H1 (cell line): ENCODE measurements around the gene DRAXIN. TPM values are rescaled to one million over a fixed set of nuclear protein-coding genes. Genes with fewer than 3 reads are reported as not detected.
A peak's percentile ranks its signal among the peaks of the same experiment; 100 is the strongest.

Experiments used
- CTCF ChIA-PET: fragments of 300-600 bp; sonication (Branson Sonifier 250); formaldehyde crosslinking; loops from one replicate; lab custom pipeline; 2021; ENCODE audit not compliant: partially characterized antibody; lab: Charles Lee
- POLR2A ChIA-PET: fragments of 300-600 bp; sonication (Branson Sonifier 250); formaldehyde crosslinking; loops from one replicate; lab custom pipeline; 2021; ENCODE audit warnings: inconsistent platforms; ENCODE audit not compliant: partially characterized antibody; lab: Charles Lee
- DNase-seq, 2 experiments: peaks; one replicate each; pipeline versions ENCODE4 v3.0.0 to v3.0.0-alpha.2; 2010 to 2022; ENCODE audit warnings: low spot score in 2 of 2, low read depth in 1 of 2, mixed read lengths in 1 of 2
- FAIRE-seq: peaks from 2 replicates; lab custom pipeline; 2011; peaks lifted over from hg19 to GRCh38; lab: Jason Lieb, UNC
- H2AFZ ChIP-seq: 2 replicates; pipeline ENCODE4 v1.8.1; 2012; ENCODE audit warnings: low read length, inconsistent platforms
- H2AK5ac ChIP-seq: 2 replicates; pipeline ENCODE4 v1.6.1; 2013; ENCODE audit warnings: low read depth, low read length
- H2BK120ac ChIP-seq: replicated peaks from 2 replicates; pipeline ENCODE3; 2013; ENCODE audit warnings: low read depth, low read length, inconsistent platforms
- H2BK12ac ChIP-seq: 2 replicates; pipeline ENCODE4 v1.6.1; 2013; ENCODE audit warnings: low read depth, low read length
- H2BK15ac ChIP-seq: 2 replicates; pipeline ENCODE4 v1.6.1; 2013; ENCODE audit warnings: low read length
- H2BK20ac ChIP-seq: 2 replicates; pipeline ENCODE4 v1.6.1; 2013; ENCODE audit warnings: low read length
- H2BK5ac ChIP-seq: 2 replicates; pipeline ENCODE4 v1.6.1; 2013; ENCODE audit warnings: low read depth, low read length
- H3K14ac ChIP-seq: 2 replicates; pipeline ENCODE4 v1.6.1; 2013; ENCODE audit warnings: inconsistent platforms; ENCODE audit not compliant: insufficient read length
- H3K18ac ChIP-seq: 2 replicates; pipeline ENCODE4 v1.6.1; 2013; ENCODE audit warnings: low read length; ENCODE audit errors: extremely low read depth
- H3K23ac ChIP-seq: 2 replicates; pipeline ENCODE4 v1.6.1; 2013; ENCODE audit warnings: inconsistent platforms; ENCODE audit not compliant: insufficient read length
- H3K23me2 ChIP-seq: 2 replicates; pipeline ENCODE4 v1.6.1; 2013; ENCODE audit warnings: low read depth, low read length
- H3K27ac ChIP-seq: 2 replicates; pipeline ENCODE4 v1.6.1; 2011; ENCODE audit warnings: low read depth, low read length, inconsistent platforms
- H3K27me3 ChIP-seq, 4 experiments: replicated peaks in 1 of 4; 1 replicate in 1 of 4; 2 replicates in 3 of 4; pipeline versions ENCODE4 v1.6.1 to v1.8.1; 2011 to 2013; ENCODE audit warnings: low read length in 3 of 4, mild to moderate bottlenecking in 3 of 4, inconsistent platforms in 2 of 4, mixed read lengths in 2 of 4, moderate library complexity in 1 of 4; ENCODE audit not compliant: control insufficient read depth in 3 of 4, insufficient read depth in 3 of 4; ENCODE audit errors: extremely low read depth in 1 of 4
- H3K36me3 ChIP-seq, 4 experiments: 2 replicates each; pipeline versions ENCODE4 v1.6.1 to v1.8.1; 2011 to 2013; ENCODE audit warnings: mild to moderate bottlenecking in 4 of 4, low read length in 3 of 4, moderate library complexity in 2 of 4, control low read depth in 1 of 4, inconsistent platforms in 1 of 4; ENCODE audit not compliant: insufficient read depth in 4 of 4, control insufficient read depth in 2 of 4
- H3K4ac ChIP-seq: replicated peaks from 2 replicates; pipeline ENCODE3; 2013; ENCODE audit warnings: low read length, low read depth, mixed read lengths, inconsistent platforms; ENCODE audit not compliant: insufficient read length
- H3K4me1 ChIP-seq, 4 experiments: replicated peaks in 1 of 4; 1 replicate in 1 of 4; 2 replicates in 3 of 4; pipeline versions ENCODE4 v1.6.1 to v1.8.1; 2011 to 2013; ENCODE audit warnings: low read length in 3 of 4, inconsistent platforms in 2 of 4, mixed read lengths in 1 of 4; ENCODE audit not compliant: insufficient read depth in 4 of 4, control insufficient read depth in 3 of 4
- H3K4me2 ChIP-seq, 2 experiments: 2 replicates each; pipeline versions ENCODE4 v1.6.1 to v1.8.1; 2011 to 2013; ENCODE audit warnings: low read depth in 2 of 2, low read length in 2 of 2, control low read depth in 1 of 2, inconsistent platforms in 1 of 2, mild to moderate bottlenecking in 1 of 2; ENCODE audit not compliant: insufficient read depth in 1 of 2
- H3K4me3 ChIP-seq, 4 experiments: fragments of 200-600, 300-600 bp in 1 of 4; sonication (generic), shearing (Covaris generic), sonication (Bioruptor Twin) in 1 of 4; 2 replicates each; pipeline versions ENCODE4 v1.5.1 to v1.8.1; 2011 to 2016; ENCODE audit warnings: low read length in 4 of 4, low read depth in 3 of 4, control low read depth in 2 of 4, inconsistent platforms in 2 of 4, mild to moderate bottlenecking in 2 of 4, mixed read lengths in 1 of 4, moderate library complexity in 1 of 4; ENCODE audit not compliant: insufficient read depth in 2 of 4; ENCODE audit errors: extremely low read depth in 1 of 4
- H3K56ac ChIP-seq: replicated peaks from 2 replicates; pipeline ENCODE3; 2013; ENCODE audit warnings: low read depth, mild to moderate bottlenecking, mixed read lengths, low read length, inconsistent platforms; ENCODE audit not compliant: insufficient read length
- H3K79me1 ChIP-seq: 2 replicates; pipeline ENCODE4 v1.6.1; 2013; ENCODE audit warnings: low read depth, low read length, control low read depth
- H3K79me2 ChIP-seq, 2 experiments: 2 replicates each; pipeline versions ENCODE4 v1.6.1 to v1.8.1; 2012 to 2013; ENCODE audit warnings: low read length in 2 of 2, mild to moderate bottlenecking in 2 of 2, inconsistent platforms in 1 of 2; ENCODE audit not compliant: insufficient read depth in 2 of 2, control insufficient read depth in 1 of 2
- H3K9ac ChIP-seq, 4 experiments: replicated peaks in 1 of 4; 1 replicate in 1 of 4; 2 replicates in 3 of 4; pipeline versions ENCODE4 v1.6.1 to v1.8.1; 2011 to 2013; ENCODE audit warnings: low read depth in 3 of 4, low read length in 3 of 4, control low read depth in 2 of 4, mild to moderate bottlenecking in 2 of 4, moderate library complexity in 2 of 4, inconsistent platforms in 1 of 4; ENCODE audit errors: extremely low read depth in 1 of 4
- H3K9me3 ChIP-seq, 2 experiments: 2 replicates each; pipeline versions ENCODE4 v1.6.1 to v1.8.1; 2012 to 2013; ENCODE audit warnings: mild to moderate bottlenecking in 2 of 2, moderate library complexity in 2 of 2, control low read depth in 1 of 2, inconsistent platforms in 1 of 2, low read depth in 1 of 2, low read length in 1 of 2, mixed read lengths in 1 of 2; ENCODE audit not compliant: insufficient read depth in 2 of 2
- H4K20me1 ChIP-seq, 2 experiments: replicated peaks in 1 of 2; 2 replicates each; pipeline versions ENCODE3 to v1.8.1; 2011 to 2013; ENCODE audit warnings: inconsistent platforms in 2 of 2, low read length in 2 of 2, mild to moderate bottlenecking in 1 of 2; ENCODE audit not compliant: insufficient read depth in 2 of 2, control insufficient read depth in 1 of 2
- H4K5ac ChIP-seq: 2 replicates; pipeline ENCODE4 v1.6.1; 2013; ENCODE audit warnings: low read length, low read depth, mixed read lengths, inconsistent platforms; ENCODE audit not compliant: insufficient read length
- H4K8ac ChIP-seq: 2 replicates; pipeline ENCODE4 v1.8.0; 2013; ENCODE audit warnings: mild to moderate bottlenecking, moderate library complexity, low read length, inconsistent platforms; ENCODE audit not compliant: insufficient read depth; ENCODE audit errors: extremely low read depth
- H4K91ac ChIP-seq: replicated peaks from 2 replicates; pipeline ENCODE3; 2013; ENCODE audit warnings: low read length, mixed read lengths, inconsistent platforms; ENCODE audit not compliant: insufficient read length
- BCL11A ChIP-seq, 2 experiments: IDR thresholded peaks; one replicate each; pipeline ENCODE4 v1.6.1; 2011; ENCODE audit warnings: low read depth in 2 of 2, low read length in 2 of 2, mild to moderate bottlenecking in 2 of 2
- EP300 ChIP-seq, 2 experiments: IDR thresholded peaks; 1 replicate in 1 of 2; 2 replicates in 1 of 2; pipeline ENCODE4 v1.6.1; 2011 to 2012; ENCODE audit warnings: low read depth in 2 of 2, low read length in 2 of 2, mild to moderate bottlenecking in 2 of 2, borderline replicate concordance in 1 of 2, inconsistent platforms in 1 of 2, moderate library complexity in 1 of 2
- HDAC2 ChIP-seq, 2 experiments: fragments of 300-600 bp in 1 of 2; sonication (generic) in 1 of 2; IDR thresholded peaks; 2 replicates each; pipeline ENCODE4 v1.6.1; 2011 to 2012; ENCODE audit warnings: low read depth in 2 of 2, low read length in 2 of 2, mild to moderate bottlenecking in 2 of 2, moderate library complexity in 2 of 2, borderline replicate concordance in 1 of 2, inconsistent platforms in 1 of 2
- JUND ChIP-seq: IDR thresholded peaks from 2 replicates; pipeline ENCODE4 v1.6.1; 2011; ENCODE audit warnings: mild to moderate bottlenecking, improper control_type of control experiment, low read length
- KDM1A ChIP-seq: fragments of 200-600, 300-600 bp; sonication (generic); IDR thresholded peaks from 2 replicates; pipeline ENCODE4 v1.7.1; 2016; ENCODE audit warnings: mild to moderate bottlenecking, low read length, borderline replicate concordance
- MAX ChIP-seq: IDR thresholded peaks from 2 replicates; pipeline ENCODE4 v1.6.1; 2012; ENCODE audit warnings: inconsistent platforms
- RNF2 ChIP-seq: fragments of 200-900, 300-1000 bp; sonication (generic); IDR thresholded peaks from 2 replicates; pipeline ENCODE4 v1.7.1; 2016; ENCODE audit warnings: borderline replicate concordance, low read depth, mild to moderate bottlenecking, antibody characterized with exemption, low read length; ENCODE audit not compliant: poor library complexity, severe bottlenecking; ENCODE audit errors: missing control alignments
- SAP30 ChIP-seq: fragments of 300-600 bp; sonication (generic); IDR thresholded peaks from 2 replicates; pipeline ENCODE4 v1.7.1; 2012; ENCODE audit warnings: low read length, moderate library complexity, mild to moderate bottlenecking, inconsistent platforms; ENCODE audit not compliant: insufficient read depth, insufficient replicate concordance
- SIX5 ChIP-seq: IDR thresholded peaks from 2 replicates; pipeline ENCODE4 v1.6.1; 2011; ENCODE audit warnings: mild to moderate bottlenecking, low read depth, low read length
- TAF1 ChIP-seq: IDR thresholded peaks from 2 replicates; pipeline ENCODE4 v1.6.1; 2011; ENCODE audit warnings: mild to moderate bottlenecking, low read depth, low read length
- USF2 ChIP-seq: IDR thresholded peaks from 2 replicates; pipeline ENCODE4 v1.6.1; 2011; ENCODE audit warnings: low read length, improper control_type of control experiment
- WGBS, 2 experiments: shearing (Covaris generic) in 1 of 2; methylation state at CpG; one replicate each; pipeline versions ENCODE4 v1.1.6 to v1.1.7; 2013 to 2015; ENCODE audit warnings: low lambda C conversion rate in 2 of 2, mixed read lengths in 2 of 2, inconsistent platforms in 1 of 2, low coverage in 1 of 2, missing lambda C conversion rate in 1 of 2; ENCODE audit not compliant: insufficient replicate concordance in 2 of 2, insufficient coverage in 1 of 2, insufficient read length in 1 of 2; ENCODE audit errors: extremely low coverage in 1 of 2, missing lambda C conversion rate in 1 of 2; 5-methylcytosine and 5-hydroxymethylcytosine counted together
- polyA plus RNA-seq, 7 experiments: library from polyadenylated mRNA; depleted of rRNA in 3 of 7; stranded (reverse) in 5 of 7; unstranded in 2 of 7; fragments of >200 nt in 5 of 7; fragments of 200-250 nt in 2 of 7; gene quantifications; 1 replicate in 5 of 7; 2 replicates in 1 of 7; 4 replicates in 1 of 7; pipeline versions ENCODE4 v1.2.1 to v1.2.3, GENCODE V29; 2011 to 2013; ENCODE audit warnings: missing spikeins in 2 of 7, mixed read lengths in 2 of 7
- total RNA-seq: library from RNA; stranded (reverse); fragmentation: NEBNext Ultra II Directional; extraction: Animal tissue kit (Norgen Biotek cat#: 25700); gene quantifications from 2 replicates; pipeline ENCODE4 v1.2.1, GENCODE V29; 2021

The DRAXIN gene
- total and polyA plus RNA-seq, 2 of the 8 experiments (the other 6 are each of a cell fraction or from before 2014, with no cell fraction given), result 4.6 to 17.6 TPM

- Histone ChIP-seq H2AFZ (no peak overlapping the region), H3K4me3 (no peak overlapping the region), H2BK120ac (no peak overlapping the region), H3K14ac (no peak overlapping the region), H2AK5ac (no peak overlapping the region), H3K27ac (no peak overlapping the region), H4K20me1 (peaks cover 3 to 15% of the 10 kb centered on the region in 2 experiments), H3K23ac (no peak overlapping the region), H3K23me2 (peaks cover 7% of the 10 kb centered on the region; the same call in 1 of the 2 replicates), H4K91ac (no peak overlapping the region), H4K5ac (no peak overlapping the region), H3K56ac (no peak overlapping the region), H3K79me1 (peaks cover 3% of the 10 kb centered on the region), H3K36me3 (no peaks in the 10 kb centered on the region; a peak in 1 of 8 replicates), H3K27me3 (peaks cover 0 to 4% (median 2%) of the 10 kb centered on the region in 4 experiments; a peak in 2 of 7 replicates), H3K4me1 (peaks cover 6 to 35% (median 29%) of the 10 kb centered on the region in 4 experiments), H3K4ac (no peak overlapping the region), H3K79me2 (peaks cover 0 to 7% of the 10 kb centered on the region in 2 experiments; a peak in 1 of 4 replicates), H2BK12ac (no peak overlapping the region), H3K4me2 (peak overlapping the region in 1 of 2 experiments; percentile 46; a peak in 2 of 4 replicates), H3K9ac (no peak overlapping the region), H2BK20ac (no peak overlapping the region), H3K18ac (no peak overlapping the region), H4K8ac (no peak overlapping the region), H3K9me3 (no peaks in the 10 kb centered on the region), H2BK15ac (no peak overlapping the region), H2BK5ac (no peak overlapping the region)
- DNase-seq (peak in 1 of 2 experiments; percentile 49), FAIRE-seq (no peak)
- ChIA-PET CTCF (interaction anchor here (0.5 to 3.4 kb wide), 11 partner anchors 10 to 171 kb away, joined by 3 to 14 read pairs (median 4); partner anchors contain the start of genes DISP3, FBXO6 and MAD2L2), POLR2A (interaction anchor here (0.9 to 3.1 kb wide), 6 partner anchors 8 to 261 kb away, joined by 3 to 14 read pairs (median 4); partner anchors contain the start of gene FBXO6)
- 73% methylated on average over 7 of the region's 9 CpGs; no CpG with 5 or more reads in 1 of the 2 experiments for WGBS, 2 experiments
- TF ChIP-seq HDAC2 (IDR thresholded peaks at IDR 0.05; ENCODE audit: borderline replicate concordance in 1 of 2, low read depth in 2 of 2, low read length in 2 of 2) (no peak), JUND (no peak), EP300 (IDR thresholded peaks at IDR 0.05; ENCODE audit: borderline replicate concordance in 1 of 2, low read depth in 2 of 2, low read length in 2 of 2) (no peak), USF2 (no peak), TAF1 (no peak), SIX5 (no peak), SAP30 (no peak), MAX (no peak), KDM1A (no peak), BCL11A (IDR thresholded peaks at IDR 0.05; ENCODE audit: low read depth in 2 of 2, low read length in 2 of 2) (no peak), RNF2 (no peak)
Measured at GRCh38 chr1:11649237-11649623, 42.3 kb upstream of the DRAXIN start.
